HepG2 (cell line): ENCODE results near the gene TPGS1. TPM values are rescaled to one million over a fixed set of nuclear protein-coding genes. Genes with fewer than 3 reads are reported as not detected.
A peak's percentile ranks its signal among the peaks of the same experiment; 100 is the strongest.

Experiments
- DZIP1 ChIP-seq: sonication (generic); formaldehyde crosslinking; IDR thresholded peaks from 2 replicates; pipeline ENCODE4 v1.5.0; 2020; ENCODE audit warnings: mild to moderate bottlenecking, missing genetic modification reagents
- FOXP1 ChIP-seq, 2 experiments: fragments of 450-650 bp in 1 of 2; IDR thresholded peaks; 2 replicates each; pipeline ENCODE4 v1.6.1; 2017 to 2018; ENCODE audit warnings: antibody characterized with exemption in 1 of 2
- HHEX ChIP-seq: IDR thresholded peaks from 2 replicates; pipeline ENCODE4 v1.6.1; 2016; ENCODE audit warnings: control low read depth
- HMGXB3 ChIP-seq: sonication (generic); formaldehyde crosslinking; IDR thresholded peaks from 2 replicates; pipeline ENCODE4 v1.4.0; 2020; ENCODE audit warnings: missing genetic modification reagents, borderline replicate concordance
- JUNB ChIP-seq: sonication (generic); formaldehyde crosslinking; IDR thresholded peaks from 2 replicates; pipeline ENCODE4 v1.8.0; 2022; ENCODE audit warnings: missing genetic modification reagents, mild to moderate bottlenecking, borderline replicate concordance
- KDM5B ChIP-seq: sonication (generic); formaldehyde crosslinking; IDR thresholded peaks from 2 replicates; pipeline ENCODE4 v1.4.0; 2020; ENCODE audit warnings: missing genetic modification reagents, mild to moderate bottlenecking, borderline replicate concordance
- MAF1 ChIP-seq: sonication (generic); formaldehyde crosslinking; IDR thresholded peaks from 2 replicates; pipeline ENCODE4 v1.5.0; 2020; ENCODE audit warnings: missing genetic modification reagents, borderline replicate concordance
- MZF1 ChIP-seq: sonication (generic); formaldehyde crosslinking; IDR thresholded peaks from 2 replicates; pipeline ENCODE4 v1.8.1; 2023; ENCODE audit warnings: mild to moderate bottlenecking, missing genetic modification reagents, borderline replicate concordance
- SRF ChIP-seq: IDR thresholded peaks from 2 replicates; pipeline ENCODE4 v1.6.1; 2011; ENCODE audit warnings: mild to moderate bottlenecking, low read depth, low read length, moderate library complexity
- TEF ChIP-seq: sonication (generic); formaldehyde crosslinking; IDR thresholded peaks from 2 replicates; pipeline ENCODE4 v1.5.0; 2020; ENCODE audit warnings: missing genetic modification reagents
- ZC3H4 ChIP-seq: sonication (generic); formaldehyde crosslinking; IDR thresholded peaks from 2 replicates; pipeline ENCODE4 v1.4.0; 2020; ENCODE audit warnings: missing genetic modification reagents, borderline replicate concordance
- ZMYM3 ChIP-seq: sonication (generic); formaldehyde crosslinking; IDR thresholded peaks from 2 replicates; pipeline ENCODE4 v1.5.1; 2020; ENCODE audit warnings: mild to moderate bottlenecking, missing genetic modification reagents
- ZNF205 ChIP-seq: IDR thresholded peaks from 2 replicates; pipeline ENCODE4 v1.6.1; 2018; ENCODE audit warnings: missing biosample characterization, missing genetic modification reagents
- ZNF343 ChIP-seq: sonication (generic); formaldehyde crosslinking; IDR thresholded peaks from 2 replicates; pipeline ENCODE4 v1.4.0; 2020; ENCODE audit warnings: mild to moderate bottlenecking, missing genetic modification reagents
- ZNF367 ChIP-seq: sonication (generic); formaldehyde crosslinking; IDR thresholded peaks from 2 replicates; pipeline ENCODE4 v1.4.0; 2020; ENCODE audit warnings: missing genetic modification reagents, borderline replicate concordance
- ZNF678 ChIP-seq: sonication (generic); formaldehyde crosslinking; IDR thresholded peaks from 2 replicates; pipeline ENCODE4 v1.4.0; 2020; ENCODE audit warnings: mild to moderate bottlenecking, missing genetic modification reagents
- ZSCAN21 ChIP-seq: sonication (generic); formaldehyde crosslinking; IDR thresholded peaks from 2 replicates; pipeline ENCODE4 v1.8.0; 2022; ENCODE audit warnings: mild to moderate bottlenecking, missing genetic modification reagents, moderate library complexity, borderline replicate concordance
- polyA plus RNA-seq, 8 experiments: library from polyadenylated mRNA; depleted of rRNA in 3 of 8; stranded (reverse) in 7 of 8; unstranded in 1 of 8; fragments of >200 nt; fragmentation: Illumina TruSeq in 4 of 8; extraction: Trizol in 4 of 8; gene quantifications; 2 replicates each; pipeline versions ENCODE4 v1.2.1 to v1.2.3, GENCODE V29; 2011 to 2016; ENCODE audit warnings: low read depth in 4 of 8, missing spikeins in 1 of 8, mixed read lengths in 1 of 8; ENCODE audit not compliant: insufficient read depth in 1 of 8
- total RNA-seq, 5 experiments: library from RNA; depleted of rRNA; stranded (reverse); fragments of >200 nt; fragmentation: Illumina TruSeq; extraction: Trizol; gene quantifications; 2 replicates each; pipeline ENCODE4 v1.2.3, GENCODE V29; 2016; ENCODE audit warnings: low read depth in 1 of 5
- TF ChIP-seq, protein P1 (sequence below): sonication (generic); formaldehyde crosslinking; IDR thresholded peaks from 2 replicates; pipeline ENCODE4 v1.5.0; 2020; ENCODE audit warnings: missing genetic modification reagents
- TF ChIP-seq, protein P2 (sequence below): sonication (generic); formaldehyde crosslinking; IDR thresholded peaks from 2 replicates; pipeline ENCODE4 v1.5.1; 2020; ENCODE audit warnings: missing genetic modification reagents, mild to moderate bottlenecking, borderline replicate concordance

Gene TPGS1
- total and polyA plus RNA-seq, 2 of the 13 experiments (the other 11 are each of a cell fraction or from before 2014, with no cell fraction given), result 1.1 to 6.2 TPM

DNA sequence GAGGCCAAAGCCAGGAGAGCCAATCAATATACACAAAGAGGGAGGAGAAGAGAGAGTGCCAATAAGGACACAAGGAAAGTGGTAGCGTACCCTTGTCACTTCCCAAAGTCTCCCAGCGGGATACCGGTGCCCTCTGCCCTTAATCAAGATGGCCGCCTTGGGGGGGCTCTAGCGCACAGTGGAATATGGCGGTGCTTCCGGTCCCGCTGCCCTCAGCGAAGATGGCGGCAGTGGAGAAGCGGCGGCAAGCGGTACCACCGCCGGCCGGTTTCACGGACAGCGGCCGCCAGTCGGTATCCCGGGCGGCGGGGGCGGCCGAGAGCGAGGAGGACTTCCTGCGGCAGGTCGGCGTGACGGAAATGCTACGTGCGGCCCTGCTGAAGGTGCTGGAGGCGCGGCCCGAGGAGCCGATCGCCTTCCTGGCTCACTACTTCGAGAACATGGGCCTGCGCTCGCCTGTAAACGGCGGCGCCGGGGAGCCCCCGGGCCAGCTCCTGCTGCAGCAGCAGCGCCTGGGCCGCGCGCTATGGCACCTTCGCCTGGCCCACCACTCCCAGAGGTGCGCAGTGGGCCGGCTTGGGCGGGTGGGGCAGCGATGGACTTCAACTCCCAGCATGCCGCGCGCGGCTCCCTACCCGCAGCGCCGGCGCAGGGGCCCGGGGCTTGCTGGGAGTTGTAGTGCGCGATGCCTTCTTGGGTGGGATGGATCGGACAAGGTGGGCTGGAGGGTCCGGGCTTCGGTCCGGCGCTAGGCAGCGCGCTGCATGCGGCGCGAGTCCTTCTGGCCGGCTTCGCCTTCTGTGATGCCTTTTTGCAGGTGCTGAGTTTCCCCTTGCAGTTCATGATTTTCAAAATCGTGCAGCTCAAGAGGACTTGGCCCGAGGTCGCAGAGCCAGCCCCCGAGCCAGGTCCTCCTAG is at the start of gene TPGS1 (continued):
- TF ChIP-seq HMGXB3 (peak; percentile 93), SRF (no peak), JUNB (CRISPR knock-in tag) (no peak), ZMYM3 (CRISPR knock-in tag) (no peak), ZNF367 (CRISPR knock-in tag) (no peak), TEF (CRISPR knock-in tag) (no peak), ZNF205 (CRISPR knock-in tag) (no peak), HHEX (CRISPR knock-in tag) (no peak), ZC3H4 (CRISPR knock-in tag) (no peak), KDM5B (CRISPR knock-in tag) (peak; percentile 62), MZF1 (no peak), DZIP1 (CRISPR knock-in tag) (no peak), ZNF678 (no peak), MAF1 (CRISPR knock-in tag) (no peak), FOXP1 (IDR thresholded peaks at IDR 0.05) (no peak), FOXP1 (CRISPR knock-in tag; IDR thresholded peaks at IDR 0.05) (no peak), ZSCAN21 (CRISPR knock-in tag) (peak; percentile 77), ZNF343 (CRISPR knock-in tag) (no peak)
- TF ChIP-seq, protein P1, sequence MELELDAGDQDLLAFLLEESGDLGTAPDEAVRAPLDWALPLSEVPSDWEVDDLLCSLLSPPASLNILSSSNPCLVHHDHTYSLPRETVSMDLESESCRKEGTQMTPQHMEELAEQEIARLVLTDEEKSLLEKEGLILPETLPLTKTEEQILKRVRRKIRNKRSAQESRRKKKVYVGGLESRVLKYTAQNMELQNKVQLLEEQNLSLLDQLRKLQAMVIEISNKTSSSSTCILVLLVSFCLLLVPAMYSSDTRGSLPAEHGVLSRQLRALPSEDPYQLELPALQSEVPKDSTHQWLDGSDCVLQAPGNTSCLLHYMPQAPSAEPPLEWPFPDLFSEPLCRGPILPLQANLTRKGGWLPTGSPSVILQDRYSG, result peak; percentile 52; the same call in 1 of the 2 replicates
- TF ChIP-seq, protein P2, sequence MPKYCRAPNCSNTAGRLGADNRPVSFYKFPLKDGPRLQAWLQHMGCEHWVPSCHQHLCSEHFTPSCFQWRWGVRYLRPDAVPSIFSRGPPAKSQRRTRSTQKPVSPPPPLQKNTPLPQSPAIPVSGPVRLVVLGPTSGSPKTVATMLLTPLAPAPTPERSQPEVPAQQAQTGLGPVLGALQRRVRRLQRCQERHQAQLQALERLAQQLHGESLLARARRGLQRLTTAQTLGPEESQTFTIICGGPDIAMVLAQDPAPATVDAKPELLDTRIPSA (CRISPR knock-in tag), result no peak
